NCI-H748 treated with DMSO at 0.1 percent for 48 hours (cell line): ENCODE measurements around the gene GALNT1.

Source experiments
- DNase-seq: peaks from one replicate; lab custom pipeline; 2025; lab: John Stamatoyannopoulos, UW

The GALNT1 gene

GRCh38 chr18:35618696-35619095 lies 37.2 kb downstream of the GALNT1 start:
- DNase-seq, result no peak

- no peak for DNase-seq
These were observed 37.9 kb downstream of the GALNT1 start for GRCh38 chr18:35619464-35619863.

- no peak for DNase-seq
These were observed 38.4 kb downstream of the GALNT1 start for GRCh38 chr18:35619941-35620340.

- no peak for DNase-seq
These were observed 39.2 kb downstream of the GALNT1 start for GRCh38 chr18:35620765-35621164.

- DNase-seq, result no peak
These were observed 41.7 kb downstream of the GALNT1 start for GRCh38 chr18:35623255-35623654.

GRCh38 chr18:35624146-35624545 lies 42.6 kb downstream of the GALNT1 start:
- DNase-seq, result no peak

- no peak for DNase-seq
These were observed 43.7 kb downstream of the GALNT1 start for GRCh38 chr18:35625232-35625631.

- DNase-seq, result no peak
These were observed 52.2 kb downstream of the GALNT1 start for GRCh38 chr18:35633761-35634160.

- no peak for DNase-seq
These were observed 52.8 kb downstream of the GALNT1 start for GRCh38 chr18:35634323-35634722.

- DNase-seq, result no peak
These were observed 53.6 kb downstream of the GALNT1 start for GRCh38 chr18:35635170-35635569.

GRCh38 chr18:35637227-35637626 lies 55.7 kb downstream of the GALNT1 start:
- DNase-seq, result no peak

- DNase-seq, result no peak
These were observed 57.8 kb downstream of the GALNT1 start for GRCh38 chr18:35639296-35639695.

- DNase-seq, result no peak
These were observed 59.9 kb downstream of the GALNT1 start for GRCh38 chr18:35641467-35641866.

GRCh38 chr18:35641916-35642315 lies 60.4 kb downstream of the GALNT1 start:
- no peak for DNase-seq

GRCh38 chr18:35642802-35643201 lies 61.3 kb downstream of the GALNT1 start:
- no peak for DNase-seq

- no peak for DNase-seq
These were observed 64.9 kb downstream of the GALNT1 start for GRCh38 chr18:35646449-35646848.

- DNase-seq, result no peak
These were observed 72.0 kb downstream of the GALNT1 start for GRCh38 chr18:35653392-35654135.

GRCh38 chr18:35658112-35658511 lies 76.6 kb downstream of the GALNT1 start:
- no peak for DNase-seq

- DNase-seq, result peak; percentile 29
These were observed 80.1 kb downstream of the GALNT1 start for GRCh38 chr18:35661483-35662146.

- no peak for DNase-seq
These were observed 80.9 kb downstream of the GALNT1 start for GRCh38 chr18:35662293-35663062.

- DNase-seq, result no peak
These were observed 90.5 kb downstream of the GALNT1 start for GRCh38 chr18:35671966-35672603.

- no peak for DNase-seq
These were observed 91.4 kb downstream of the GALNT1 start for GRCh38 chr18:35672897-35673296.
